GM18907 (cell line): ENCODE results near the gene ATP6V0D1.

Experiments used
- ATAC-seq: cut with Tn5 transposase; IDR thresholded peaks from one replicate; pipeline ENCODE4 v1.9.1; 2021; ENCODE audit warnings: mild to moderate bottlenecking, moderate library complexity; ENCODE audit not compliant: unreplicated experiment

ATP6V0D1 gene

GRCh38 chr16:67394155-67395104, 86.5 kb downstream of the ATP6V0D1 start:
- no peak for ATAC-seq

GRCh38 chr16:67393788-67394154, 87.2 kb downstream of the ATP6V0D1 start:
- ATAC-seq = no peak

- no peak for ATAC-seq
These were observed 87.7 kb downstream of the ATP6V0D1 start, which contains the start of gene TPPP3 for GRCh38 chr16:67393111-67393787. Gene TPPP3 (minus strand): TSS chr16:67393498. CDS start chr16:67391111, 2,387 bp downstream.

- no peak for ATAC-seq
These were observed 88.5 kb downstream of the ATP6V0D1 start for GRCh38 chr16:67392301-67393059.

- no peak for ATAC-seq
These were observed 89.3 kb downstream of the ATP6V0D1 start for GRCh38 chr16:67391424-67392300.

- ATAC-seq = no peak
These were observed 90.0 kb downstream of the ATP6V0D1 start for GRCh38 chr16:67390816-67391423.

GRCh38 chr16:67389911-67390815, 90.8 kb downstream of the ATP6V0D1 start:
- ATAC-seq = no peak

- ATAC-seq = no peak
These were observed 92.4 kb downstream of the ATP6V0D1 start for GRCh38 chr16:67388591-67388990.

GRCh38 chr16:67388191-67388590, 92.8 kb downstream of the ATP6V0D1 start:
- ATAC-seq = no peak
